Body of pancreas (tissue), 4 donors: Measurements from ENCODE around the gene C22orf42.
"Not testable (repeated sequence)": the region's sequence is repeated elsewhere in the genome, so short reads cannot be mapped to it uniquely, and the experiment has no call there.

Experiments
- POLR2A ChIP-seq, 3 donors: fragments of 450-650 bp; IDR thresholded peaks; one replicate each; pipeline ENCODE4 v1.6.1; 2016; ENCODE audit warnings: antibody characterized with exemption in 3 of 3, mild to moderate bottlenecking in 2 of 3
- TF ChIP-seq, protein P1 (sequence below), 7 experiments: fragments of 450-650 bp in 4 of 7; fragments of 200-600 bp in 3 of 7; sonication (generic) in 3 of 7; IDR thresholded peaks; one replicate each; pipeline ENCODE4 v1.5.1; 2016 to 2019; ENCODE audit warnings: antibody characterized with exemption in 7 of 7

DNA sequence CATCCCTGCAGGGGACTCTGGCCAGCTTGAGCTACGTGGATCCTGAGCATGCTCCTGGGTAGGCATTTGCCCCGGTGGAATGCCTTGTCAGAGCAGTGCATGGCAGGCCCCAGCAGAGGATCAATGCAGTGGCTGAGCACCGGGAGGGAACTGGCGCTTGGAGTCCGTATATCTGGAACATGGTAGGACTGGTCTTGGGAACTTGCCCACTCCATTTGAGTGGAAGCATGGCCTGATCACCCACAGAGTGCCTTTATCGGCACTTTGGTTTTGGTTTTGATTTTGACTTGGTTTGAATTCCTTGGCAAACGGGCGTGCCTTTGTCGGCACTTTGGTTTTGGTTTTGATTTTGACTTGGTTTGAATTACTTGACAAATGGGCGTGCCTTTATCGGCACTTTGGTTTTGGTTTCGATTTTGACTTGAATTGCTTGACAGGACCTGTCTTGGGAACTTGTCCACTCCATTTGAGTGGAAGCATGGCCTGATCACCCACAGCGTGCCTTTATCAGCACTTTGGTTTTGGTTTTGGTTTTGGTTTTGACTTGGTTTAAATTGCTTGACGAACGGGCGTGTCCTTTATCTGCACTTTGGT, 21.3 kb downstream of the C22orf42 start:
- TF ChIP-seq, protein P1, sequence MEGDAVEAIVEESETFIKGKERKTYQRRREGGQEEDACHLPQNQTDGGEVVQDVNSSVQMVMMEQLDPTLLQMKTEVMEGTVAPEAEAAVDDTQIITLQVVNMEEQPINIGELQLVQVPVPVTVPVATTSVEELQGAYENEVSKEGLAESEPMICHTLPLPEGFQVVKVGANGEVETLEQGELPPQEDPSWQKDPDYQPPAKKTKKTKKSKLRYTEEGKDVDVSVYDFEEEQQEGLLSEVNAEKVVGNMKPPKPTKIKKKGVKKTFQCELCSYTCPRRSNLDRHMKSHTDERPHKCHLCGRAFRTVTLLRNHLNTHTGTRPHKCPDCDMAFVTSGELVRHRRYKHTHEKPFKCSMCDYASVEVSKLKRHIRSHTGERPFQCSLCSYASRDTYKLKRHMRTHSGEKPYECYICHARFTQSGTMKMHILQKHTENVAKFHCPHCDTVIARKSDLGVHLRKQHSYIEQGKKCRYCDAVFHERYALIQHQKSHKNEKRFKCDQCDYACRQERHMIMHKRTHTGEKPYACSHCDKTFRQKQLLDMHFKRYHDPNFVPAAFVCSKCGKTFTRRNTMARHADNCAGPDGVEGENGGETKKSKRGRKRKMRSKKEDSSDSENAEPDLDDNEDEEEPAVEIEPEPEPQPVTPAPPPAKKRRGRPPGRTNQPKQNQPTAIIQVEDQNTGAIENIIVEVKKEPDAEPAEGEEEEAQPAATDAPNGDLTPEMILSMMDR (IDR thresholded peaks at IDR 0.05): not testable (repeated sequence)
- not testable (repeated sequence) for TF ChIP-seq POLR2A (IDR thresholded peaks at IDR 0.05)
